Stimulated activated CD4-positive, alpha-beta T cell treated with anti-CD3 and anti-CD28 coated beads, Interleukin-4, amount 100 ng/mL, for 1 hour (primary cell): ENCODE data around the gene PTPRG.

ENCODE experiments used
- DNase-seq: peaks from one replicate; pipeline ENCODE4 v3.0.0-alpha.2; 2020

Gene PTPRG

DNA sequence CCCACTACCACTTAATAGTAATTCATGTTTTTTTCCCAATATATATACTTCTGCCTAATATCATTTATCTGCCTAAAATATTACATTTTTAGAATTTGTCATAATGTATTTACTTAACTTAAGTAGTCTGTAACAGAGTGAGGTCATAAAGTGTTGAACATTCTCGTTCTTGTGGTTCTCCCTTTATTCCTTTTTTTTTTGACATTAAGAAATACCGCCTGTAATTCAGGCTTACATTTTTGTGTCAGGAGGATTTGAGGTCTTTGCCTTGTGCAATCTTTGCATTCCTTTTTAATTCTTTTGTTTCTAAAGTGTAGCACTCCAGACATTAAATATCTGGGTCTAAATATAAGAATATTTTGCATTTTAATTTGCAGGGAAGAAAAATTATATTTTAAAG is 315.4 kb downstream of the PTPRG start:
- no peak for DNase-seq

- DNase-seq = no peak
Measured at GRCh38 chr3:61877359-61878138, 316.2 kb downstream of the PTPRG start.

GRCh38 chr3:61882253-61882652 is 320.9 kb downstream of the PTPRG start:
- DNase-seq = no peak

GRCh38 chr3:61884794-61885193 is 323.4 kb downstream of the PTPRG start:
- no peak for DNase-seq

GRCh38 chr3:61885414-61885813 is 324.0 kb downstream of the PTPRG start:
- DNase-seq = no peak

GRCh38 chr3:61887206-61887605 is 325.8 kb downstream of the PTPRG start:
- DNase-seq = no peak

GRCh38 chr3:61889259-61889658 is 327.9 kb downstream of the PTPRG start:
- no peak for DNase-seq

DNA sequence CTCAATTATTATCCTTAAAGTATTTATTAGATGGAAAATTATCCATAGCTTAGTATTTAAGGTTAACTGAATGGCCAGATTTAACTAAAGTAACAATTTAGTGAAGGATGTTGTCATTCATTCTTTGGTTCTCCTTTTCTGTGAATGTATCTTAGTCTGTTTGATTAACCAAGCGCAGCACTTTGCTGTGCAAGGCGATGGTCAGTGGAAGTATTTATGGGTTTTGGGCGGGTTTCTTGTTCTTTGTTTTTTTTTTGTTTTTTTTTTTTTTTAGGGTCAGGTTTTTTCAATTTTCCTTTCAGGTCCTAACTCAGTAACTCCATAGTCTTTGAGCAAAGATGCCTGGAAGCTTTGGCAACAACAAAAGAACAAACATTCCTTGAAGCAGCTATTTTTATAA is 328.8 kb downstream of the PTPRG start:
- DNase-seq = no peak

GRCh38 chr3:61890586-61890985 is 329.2 kb downstream of the PTPRG start:
- DNase-seq = no peak

- DNase-seq = no peak
Measured at GRCh38 chr3:61892891-61893290, 331.5 kb downstream of the PTPRG start.

DNA sequence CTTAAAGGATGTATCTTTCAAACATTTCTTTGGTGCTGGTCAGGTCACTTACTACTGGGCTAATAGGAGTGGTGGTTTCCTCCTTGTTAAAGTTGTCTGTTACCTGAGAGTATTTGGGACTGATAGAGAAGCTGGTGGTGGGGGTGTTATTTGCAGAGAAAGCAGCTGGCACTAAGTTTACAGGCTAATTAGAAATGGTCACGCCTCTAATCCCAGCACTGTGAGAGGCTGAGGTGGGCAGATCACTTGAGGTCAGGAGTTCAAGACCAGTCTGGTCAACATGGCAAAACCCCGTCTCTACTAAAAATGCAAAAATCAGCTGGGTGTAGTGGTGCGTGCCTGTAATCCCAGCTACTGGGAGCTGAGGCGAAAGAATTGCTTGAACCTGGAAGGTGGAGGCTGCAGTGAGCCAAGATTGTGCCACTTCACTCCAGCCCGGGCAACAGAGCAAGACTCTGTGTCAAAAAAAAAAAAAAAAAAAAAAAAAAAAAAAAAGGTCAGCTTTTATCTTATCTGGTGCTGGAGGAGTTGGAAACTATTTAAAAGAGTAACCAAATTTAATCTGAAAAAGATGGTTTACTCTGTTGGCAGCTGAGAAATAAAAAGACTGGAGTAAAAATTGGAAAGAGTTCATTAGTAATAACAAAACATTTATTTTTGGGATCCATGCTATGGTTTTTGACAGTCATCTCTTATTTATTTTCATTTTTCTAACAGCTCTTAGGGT is 332.6 kb downstream of the PTPRG start:
- DNase-seq = no peak

- peak; percentile 10 for DNase-seq
Measured at GRCh38 chr3:61894988-61895935, 333.9 kb downstream of the PTPRG start.

DNA sequence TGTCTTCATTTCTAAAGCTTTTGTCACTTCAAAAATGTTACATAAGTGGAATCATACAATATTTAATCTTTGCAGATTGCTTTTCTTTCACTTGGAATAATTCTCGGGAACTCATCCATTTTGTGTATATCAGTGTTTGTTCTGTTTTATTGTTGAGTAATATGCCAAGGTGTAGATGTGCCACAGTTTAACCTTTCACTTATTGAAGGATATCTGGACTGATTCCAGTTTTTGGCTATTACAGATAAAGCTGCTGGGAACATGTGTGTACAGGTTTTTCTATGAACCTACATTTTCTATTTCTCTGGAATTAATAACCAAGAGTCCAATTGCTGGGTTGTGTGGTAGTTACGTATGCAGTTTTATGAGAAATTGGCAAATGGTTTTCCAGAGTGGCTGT is 334.9 kb downstream of the PTPRG start:
- DNase-seq = no peak

DNA sequence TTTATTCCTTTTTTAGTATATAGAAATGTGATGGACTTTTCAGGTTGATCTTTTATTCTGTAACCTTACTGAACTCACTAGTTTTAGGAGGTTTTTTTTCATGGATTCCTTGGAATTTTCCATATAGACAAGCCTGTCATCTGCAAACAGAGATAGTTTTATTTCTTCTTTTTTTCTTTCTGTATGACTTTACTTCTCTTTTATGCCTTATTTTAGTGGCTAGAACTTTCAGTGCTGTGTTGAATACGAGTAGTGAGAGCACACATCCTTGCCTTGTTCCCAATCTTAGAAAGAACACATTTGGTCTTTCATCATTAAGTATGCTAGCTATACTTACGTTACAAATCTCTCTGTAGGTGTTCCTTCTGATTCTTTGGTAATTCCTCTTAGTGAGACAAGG is 336.5 kb downstream of the PTPRG start:
- no peak for DNase-seq

DNA sequence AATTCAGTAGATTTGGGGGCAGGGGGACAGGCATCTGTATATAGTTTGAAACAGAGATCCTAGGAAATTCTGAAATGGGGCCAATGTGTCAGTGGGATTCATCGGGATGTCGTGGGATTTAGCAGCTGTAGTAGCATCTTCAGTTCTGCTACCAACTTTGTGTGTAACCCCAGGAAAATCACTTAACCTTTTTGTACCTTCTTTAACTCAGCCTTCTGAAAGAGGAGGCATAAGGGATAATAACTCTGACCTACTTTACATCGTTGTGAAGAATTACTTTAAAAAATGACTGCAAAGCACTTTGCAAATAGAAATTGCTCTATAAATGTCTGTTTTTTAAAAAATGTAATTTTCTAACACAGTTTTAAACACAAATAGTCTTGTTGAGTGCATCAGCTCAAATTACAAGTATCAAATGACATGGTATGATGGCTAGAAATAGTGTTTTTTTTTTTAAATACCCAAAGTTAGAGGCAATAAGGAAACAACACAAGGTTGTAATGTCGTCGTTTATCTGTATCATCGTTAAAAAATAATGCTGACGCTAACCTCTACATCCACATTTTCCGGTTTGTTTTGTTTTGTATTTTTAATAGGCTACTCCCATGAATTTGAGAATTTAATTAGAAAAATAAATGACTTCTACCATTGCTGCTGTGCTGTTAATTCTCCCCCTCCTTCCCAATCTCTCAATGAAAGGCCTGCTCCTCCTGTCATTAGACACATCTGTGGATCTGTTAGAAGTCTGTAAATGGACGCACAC is 338.5 kb downstream of the PTPRG start:
- DNase-seq = no peak

- DNase-seq = no peak
Measured at GRCh38 chr3:61901496-61901895, 340.1 kb downstream of the PTPRG start.

DNA sequence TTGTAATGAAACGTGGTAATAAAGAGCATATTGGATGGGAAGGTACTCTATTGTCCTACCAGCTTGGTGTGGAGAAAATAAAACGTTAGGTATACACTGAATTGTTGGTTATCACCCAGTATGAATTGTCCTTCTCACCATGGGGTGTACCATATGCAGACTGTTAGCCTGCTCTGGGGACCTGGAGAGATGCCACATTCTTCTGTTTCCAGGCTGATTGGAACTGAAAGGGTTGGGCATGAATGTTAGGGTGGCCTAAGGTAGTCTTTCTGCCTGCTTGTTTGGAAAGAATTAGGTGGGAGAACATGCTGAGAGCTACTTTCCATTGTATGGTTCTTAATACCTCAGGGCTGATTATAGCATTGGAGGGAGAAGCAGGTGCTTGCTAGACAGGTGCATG is 340.6 kb downstream of the PTPRG start:
- no peak for DNase-seq

DNA sequence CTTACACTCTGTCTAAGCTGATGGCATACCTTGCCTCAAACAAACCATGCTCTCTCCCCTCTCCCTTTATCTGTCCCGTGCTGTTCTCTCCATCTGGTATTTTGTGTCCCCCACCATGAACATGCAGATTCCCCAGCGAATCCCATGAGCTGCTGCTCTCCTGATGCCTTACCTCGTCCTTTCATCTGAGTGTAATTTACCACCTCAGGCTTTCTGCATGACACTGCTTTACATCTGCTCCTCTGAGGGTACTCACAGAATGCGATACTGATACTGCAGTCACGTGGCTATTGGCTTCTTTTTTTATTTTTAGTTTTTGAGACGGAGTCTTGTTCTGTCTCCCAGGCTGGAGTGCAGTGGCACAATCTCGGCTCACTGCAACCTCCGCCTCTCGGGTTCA is 341.7 kb downstream of the PTPRG start:
- no peak for DNase-seq

GRCh38 chr3:61903931-61904657 is 342.7 kb downstream of the PTPRG start:
- DNase-seq = no peak

GRCh38 chr3:61907210-61907795 is 345.9 kb downstream of the PTPRG start:
- no peak for DNase-seq

DNA sequence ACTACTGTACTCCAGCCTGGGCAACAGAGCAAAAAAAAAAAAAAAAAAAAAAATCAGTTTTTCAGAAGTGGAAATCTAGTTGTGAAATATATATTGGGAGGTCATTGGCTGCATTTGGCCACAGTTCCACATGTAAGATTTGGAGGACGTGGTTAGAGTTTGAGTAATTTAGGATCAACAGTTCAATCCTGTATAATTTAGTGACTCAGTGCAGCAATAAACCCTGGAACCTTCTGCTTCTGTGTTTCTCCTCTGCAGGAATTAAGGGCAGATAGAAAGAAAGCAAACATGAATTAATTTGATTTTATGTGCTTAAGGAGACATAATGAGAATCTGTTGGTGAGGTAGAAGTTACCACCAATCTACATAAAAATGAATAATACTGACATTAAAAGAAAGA is 347.0 kb downstream of the PTPRG start:
- DNase-seq = no peak

- DNase-seq = no peak
Measured at GRCh38 chr3:61910732-61911131, 349.4 kb downstream of the PTPRG start.
